B cell (primary cell): Measurements from ENCODE around the gene VRK2. TPM values are rescaled to one million over a fixed set of nuclear protein-coding genes. Genes with fewer than 3 reads are reported as not detected.

Source experiments
- ATAC-seq: fragments of 200-7000 bp; cut with Tn5 transposase; one replicate; pipeline ENCODE4 v1.10.0; 2021; ENCODE audit warnings: low read depth, mild to moderate bottlenecking, moderate number of reproducible peaks, moderate library complexity
- CTCF ChIA-PET: fragments of 350-600 bp; sonication (Branson Sonifier 250); formaldehyde crosslinking; loops from one replicate; lab custom pipeline; 2021; ENCODE audit warnings: antibody characterized with exemption, inconsistent platforms; lab: Charles Lee
- POLR2A ChIA-PET: fragments of 350-600 bp; sonication (Branson Sonifier 250); formaldehyde crosslinking; loops from one replicate; lab custom pipeline; 2021; ENCODE audit warnings: antibody characterized with exemption; lab: Charles Lee
- DNase-seq: peaks from one replicate; pipeline ENCODE4 v3.0.0; 2013
- H2AFZ ChIP-seq: 2 replicates; pipeline ENCODE4 v1.6.1; 2012; ENCODE audit warnings: mild to moderate bottlenecking, low read depth, low read length; ENCODE audit not compliant: insufficient read depth, poor library complexity, severe bottlenecking
- H3K27ac ChIP-seq, 2 donors: 1 replicate in 1 of 2; 2 replicates in 1 of 2; pipeline ENCODE4 v1.5.1; 2012 to 2013; ENCODE audit warnings: low read length in 2 of 2, mild to moderate bottlenecking in 2 of 2, moderate library complexity in 1 of 2
- H3K27me3 ChIP-seq, 4 experiments: fragments of 200-600 bp in 1 of 4; sonication (generic) in 1 of 4; replicated peaks in 1 of 4; 1 replicate in 2 of 4; 2 replicates in 2 of 4; pipeline versions ENCODE4 v1.6.1 to v1.7.0; 2013 to 2016; ENCODE audit warnings: low read length in 3 of 4, mild to moderate bottlenecking in 2 of 4, mixed read lengths in 1 of 4, moderate library complexity in 1 of 4; ENCODE audit not compliant: insufficient read depth in 4 of 4, control insufficient read depth in 3 of 4; ENCODE audit errors: control extremely low read depth in 1 of 4
- H3K36me3 ChIP-seq, 2 experiments: replicated peaks in 1 of 2; 1 replicate in 1 of 2; 2 replicates in 1 of 2; pipeline versions ENCODE4 v1.6.1 to v1.7.1; 2013; ENCODE audit warnings: low read length in 1 of 2; ENCODE audit not compliant: insufficient read depth in 2 of 2, control insufficient read depth in 1 of 2; ENCODE audit errors: control extremely low read depth in 1 of 2, extremely low read depth in 1 of 2
- H3K4me1 ChIP-seq, 2 donors: fragments of 200-600 bp in 1 of 2; sonication (generic) in 1 of 2; 1 replicate in 1 of 2; 2 replicates in 1 of 2; pipeline versions ENCODE4 v1.5.1 to v1.6.1; 2013 to 2017; ENCODE audit warnings: low read length in 2 of 2; ENCODE audit not compliant: control insufficient read depth in 2 of 2, insufficient read depth in 2 of 2
- H3K4me2 ChIP-seq: replicated peaks from 2 replicates; pipeline ENCODE3; 2012; ENCODE audit warnings: mild to moderate bottlenecking, low read depth, low read length; ENCODE audit not compliant: poor library complexity, severe bottlenecking
- H3K4me3 ChIP-seq, 5 experiments: fragments of 200-600 bp in 1 of 5; sonication (generic) in 1 of 5; 1 replicate in 3 of 5; 2 replicates in 2 of 5; pipeline versions ENCODE4 v1.5.1 to v1.7.0; 2011 to 2016; ENCODE audit warnings: low read length in 4 of 5, mild to moderate bottlenecking in 4 of 5, low read depth in 2 of 5, control low read depth in 1 of 5, moderate library complexity in 1 of 5; ENCODE audit not compliant: insufficient read depth in 1 of 5; ENCODE audit errors: control extremely low read depth in 1 of 5, extremely low read depth in 1 of 5
- H3K79me2 ChIP-seq: fragments of 200-600 bp; sonication (generic); one replicate; pipeline ENCODE4 v1.6.0; 2016; ENCODE audit warnings: low read length; ENCODE audit not compliant: control insufficient read depth, insufficient read depth
- H3K9ac ChIP-seq: fragments of 200-600 bp; sonication (generic); 2 replicates; pipeline ENCODE4 v1.6.1; 2017; ENCODE audit warnings: mild to moderate bottlenecking, low read length, moderate library complexity
- H3K9me3 ChIP-seq, 3 donors: one replicate each; pipeline versions ENCODE4 v1.6.1 to v1.7.1; 2013; ENCODE audit warnings: low read length in 2 of 3; ENCODE audit not compliant: control insufficient read depth in 2 of 3, insufficient read depth in 1 of 3; ENCODE audit errors: control extremely low read depth in 1 of 3
- H4K20me1 ChIP-seq: 2 replicates; pipeline ENCODE4 v1.6.0; 2012; ENCODE audit warnings: mild to moderate bottlenecking, low read length; ENCODE audit not compliant: insufficient read depth, control insufficient read depth, poor library complexity, severe bottlenecking
- H3K27ac Mint-ChIP-seq: one replicate; pipeline ENCODE4 v1.8.0; 2021; ENCODE audit warnings: mixed read lengths
- H3K27me3 Mint-ChIP-seq: one replicate; pipeline ENCODE4 v1.8.0; 2021; ENCODE audit warnings: mixed read lengths
- H3K4me1 Mint-ChIP-seq: one replicate; pipeline ENCODE4 v1.8.0; 2021; ENCODE audit warnings: mixed read lengths
- H3K4me3 Mint-ChIP-seq: one replicate; pipeline ENCODE4 v1.8.0; 2021; ENCODE audit warnings: mixed read lengths
- H3K9me3 Mint-ChIP-seq: one replicate; pipeline ENCODE4 v1.8.0; 2022; ENCODE audit warnings: mixed read lengths; ENCODE audit not compliant: insufficient read depth
- EZH2 ChIP-seq: IDR thresholded peaks from 2 replicates; pipeline ENCODE4 v1.6.1; 2012; ENCODE audit warnings: borderline replicate concordance, low read depth, mild to moderate bottlenecking, moderate library complexity, low read length; ENCODE audit not compliant: insufficient read depth, poor library complexity, severe bottlenecking
- WGBS: methylation state at CpG from one replicate; pipeline ENCODE4 v1.1.5; 2013; ENCODE audit warnings: missing lambda C conversion rate; ENCODE audit not compliant: insufficient coverage; 5-methylcytosine and 5-hydroxymethylcytosine counted together
- intact Hi-C: fragments of 100-400 bp; cut with micrococcal nuclease; formaldehyde crosslinking; loops from one replicate; pipeline ENCODE4 v1.10.0; 2022
- polyA plus RNA-seq: library from polyadenylated mRNA; depleted of rRNA; stranded (reverse); fragments of >200 nt; gene quantifications from 2 replicates; pipeline ENCODE4 v1.2.3, GENCODE V29; 2012
- total RNA-seq, 2 donors: library from RNA; stranded (reverse); fragments of 120-200 nt in 1 of 2; gene quantifications; 1 replicate in 1 of 2; 2 replicates in 1 of 2; pipeline versions ENCODE4 v1.2.3 to v1.2.4, GENCODE V29; 2013 to 2022
- TF ChIP-seq, protein P1 (sequence below): fragments of 200-600 bp; IDR thresholded peaks from one replicate; pipeline ENCODE4 v1.8.0; 2022; ENCODE audit warnings: antibody characterized with exemption, mild to moderate bottlenecking

VRK2 gene
- total and polyA plus RNA-seq, 2 donors (not counting 1 experiment from before 2014, with no cell fraction given), result 10.2 to 35.5 TPM

DNA sequence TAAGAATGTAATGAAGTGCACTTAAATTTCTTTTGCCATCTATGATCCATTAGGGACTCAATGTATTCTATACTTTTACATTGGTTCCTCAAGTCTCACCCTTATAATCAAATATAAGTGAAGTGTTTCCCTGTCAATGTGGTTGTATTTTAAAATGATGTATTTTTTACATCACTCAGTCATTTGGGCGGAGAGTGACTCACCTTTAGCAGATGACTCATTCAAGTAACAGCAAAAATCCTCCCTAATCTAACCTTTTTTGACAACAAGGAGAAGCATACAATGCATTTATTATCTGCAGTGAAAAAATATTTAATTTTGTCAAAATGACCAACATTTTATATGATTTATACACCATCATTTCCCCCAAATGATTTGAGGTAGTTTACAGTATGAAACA is 100.1 kb downstream of the VRK2 start:
- H3K4me2 ChIP-seq, result no peak overlapping the region
- ChIA-PET CTCF (no interaction called here), POLR2A (no interaction called here)
- no peak overlapping the region for H3K27ac ChIP-seq
- ATAC-seq (no peak), DNase-seq (no peak)
- no peak overlapping the region for H3K9ac ChIP-seq
- H3K4me1 Mint-ChIP-seq, result no peaks in the 10 kb centered on the region
- intact Hi-C loops, result no loop called here
- no peaks in the 10 kb centered on the region for H3K4me1 ChIP-seq
- peaks cover 4 to 14% of the 10 kb centered on the region in 2 experiments for H3K36me3 ChIP-seq
- no peaks in the 10 kb centered on the region for H3K27me3 ChIP-seq
- TF ChIP-seq, protein P1, sequence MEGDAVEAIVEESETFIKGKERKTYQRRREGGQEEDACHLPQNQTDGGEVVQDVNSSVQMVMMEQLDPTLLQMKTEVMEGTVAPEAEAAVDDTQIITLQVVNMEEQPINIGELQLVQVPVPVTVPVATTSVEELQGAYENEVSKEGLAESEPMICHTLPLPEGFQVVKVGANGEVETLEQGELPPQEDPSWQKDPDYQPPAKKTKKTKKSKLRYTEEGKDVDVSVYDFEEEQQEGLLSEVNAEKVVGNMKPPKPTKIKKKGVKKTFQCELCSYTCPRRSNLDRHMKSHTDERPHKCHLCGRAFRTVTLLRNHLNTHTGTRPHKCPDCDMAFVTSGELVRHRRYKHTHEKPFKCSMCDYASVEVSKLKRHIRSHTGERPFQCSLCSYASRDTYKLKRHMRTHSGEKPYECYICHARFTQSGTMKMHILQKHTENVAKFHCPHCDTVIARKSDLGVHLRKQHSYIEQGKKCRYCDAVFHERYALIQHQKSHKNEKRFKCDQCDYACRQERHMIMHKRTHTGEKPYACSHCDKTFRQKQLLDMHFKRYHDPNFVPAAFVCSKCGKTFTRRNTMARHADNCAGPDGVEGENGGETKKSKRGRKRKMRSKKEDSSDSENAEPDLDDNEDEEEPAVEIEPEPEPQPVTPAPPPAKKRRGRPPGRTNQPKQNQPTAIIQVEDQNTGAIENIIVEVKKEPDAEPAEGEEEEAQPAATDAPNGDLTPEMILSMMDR, result no peak
- no peak for TF ChIP-seq EZH2
- no peaks in the 10 kb centered on the region for H3K27me3 Mint-ChIP-seq
- no peaks in the 10 kb centered on the region for H4K20me1 ChIP-seq
- H2AFZ ChIP-seq, result no peak overlapping the region
- no CpG with 5 or more reads among the region's 1 CpG for WGBS
- H3K27ac Mint-ChIP-seq, result no peak overlapping the region
- no peaks in the 10 kb centered on the region for H3K79me2 ChIP-seq
- no peak overlapping the region for H3K4me3 ChIP-seq
- no peaks in the 10 kb centered on the region for H3K9me3 Mint-ChIP-seq
- peaks cover 0 to 1% (median 0%) of the 10 kb centered on the region in 3 donors for H3K9me3 ChIP-seq
- H3K4me3 Mint-ChIP-seq, result no peak overlapping the region

- H3K4me1 Mint-ChIP-seq, result no peaks in the 10 kb centered on the region
- Histone ChIP-seq H3K9me3 (no peaks in the 10 kb centered on the region), H3K27ac (no peak overlapping the region), H4K20me1 (no peaks in the 10 kb centered on the region), H3K4me3 (no peak overlapping the region), H3K4me1 (no peaks in the 10 kb centered on the region), H3K4me2 (no peak overlapping the region), H3K9ac (no peak overlapping the region), H3K36me3 (peaks cover 2 to 25% of the 10 kb centered on the region in 2 experiments), H3K79me2 (no peaks in the 10 kb centered on the region), H3K27me3 (no peaks in the 10 kb centered on the region), H2AFZ (no peak overlapping the region)
- no peak overlapping the region for H3K27ac Mint-ChIP-seq
- CTCF ChIA-PET, result interaction anchor here (1.3 kb wide), 1 partner anchor 10 kb away, joined by 3 read pairs; no protein-coding TSS in a partner anchor
- intact Hi-C loops, result no loop called here
- H3K9me3 Mint-ChIP-seq, result peaks cover 9% of the 10 kb centered on the region
- H3K27me3 Mint-ChIP-seq, result no peaks in the 10 kb centered on the region
- DNase-seq (no peak), ATAC-seq (no peak)
- H3K4me3 Mint-ChIP-seq, result no peak overlapping the region
- WGBS, result 97% methylated on average over 3 of the region's 7 CpGs
- POLR2A ChIA-PET, result no interaction called here
- TF ChIP-seq, protein P1, result no peak
- TF ChIP-seq EZH2, result no peak
Observed at GRCh38 chr2:58155160-58155778, 108.7 kb downstream of the VRK2 start.
